HCT116 (cell line): ENCODE data around the gene NCCRP1. TPM values are rescaled to one million over a fixed set of nuclear protein-coding genes. Genes with fewer than 3 reads are reported as not detected.

Experiments
- ATAC-seq: fragments of 200-7000 bp; cut with Tn5 transposase; 2 replicates; pipeline ENCODE4 v1.9.1; 2020; ENCODE audit warnings: mild to moderate bottlenecking, moderate library complexity
- BruUV-seq: library from RNA; stranded (reverse); fragments of 400-500 nt; replicated peaks from 2 replicates; lab custom pipeline; 2021; lab: Mats Ljungman, UMichigan
- CTCF ChIA-PET: fragments of 300-600 bp; sonication (Branson Sonifier 250); formaldehyde crosslinking; loops from one replicate; lab custom pipeline; 2021; ENCODE audit warnings: antibody characterized with exemption; lab: Charles Lee
- POLR2A ChIA-PET: fragments of 300-600, 350-600 bp; sonication (Branson Sonifier 250); formaldehyde crosslinking; loops from one replicate; lab custom pipeline; 2021; ENCODE audit warnings: antibody characterized with exemption; lab: Charles Lee
- RAD21 ChIA-PET, 2 experiments: fragments of 300-600 bp; sonication (Branson Sonifier 250); formaldehyde crosslinking; loops; one replicate each; lab custom pipeline; 2023; ENCODE audit warnings: low total read pairs in 2 of 2; ENCODE audit not compliant: uncharacterized antibody in 2 of 2, unreplicated experiment in 2 of 2, low non-redundant PET in 1 of 2; lab: Charles Lee
- DNase-seq: peaks from one replicate; pipeline ENCODE4 v3.0.0-alpha.2; 2010; ENCODE audit warnings: low read depth, low spot score
- H2AFZ ChIP-seq: fragments of 200-600 bp; shearing (Covaris generic), sonication (generic); 2 replicates; pipeline ENCODE4 v1.6.1; 2017; ENCODE audit warnings: low read depth, mixed run types, mixed read lengths, antibody characterized with exemption, low read length; ENCODE audit not compliant: poor library complexity, severe bottlenecking
- H3K27ac ChIP-seq: 2 replicates; pipeline ENCODE4 v1.5.1; 2012; ENCODE audit warnings: low read depth, low read length
- H3K27me3 ChIP-seq: fragments of 200-600 bp; sonication (generic); 2 replicates; pipeline ENCODE4 v1.6.1; 2016; ENCODE audit warnings: mixed run types, low read length, mixed read lengths; ENCODE audit not compliant: insufficient read depth
- H3K36me3 ChIP-seq, 2 experiments: fragments of 200-500 bp in 1 of 2; fragments of 200-600 bp in 1 of 2; sonication (Bioruptor generic) in 1 of 2; sonication (generic) in 1 of 2; 2 replicates each; pipeline versions ENCODE4 v1.5.1 to v1.6.1; 2014 to 2016; ENCODE audit warnings: low read length in 2 of 2, inconsistent platforms in 1 of 2, mixed read lengths in 1 of 2, mixed run types in 1 of 2; ENCODE audit not compliant: insufficient read depth in 2 of 2, control insufficient read depth in 1 of 2
- H3K4me1 ChIP-seq, 2 experiments: fragments of 200-600 bp in 1 of 2; sonication (generic) in 1 of 2; 2 replicates each; pipeline versions ENCODE4 v1.5.1 to v1.6.1; 2012 to 2017; ENCODE audit warnings: low read length in 2 of 2, inconsistent platforms in 1 of 2, mild to moderate bottlenecking in 1 of 2, mixed read lengths in 1 of 2, mixed run types in 1 of 2, moderate library complexity in 1 of 2; ENCODE audit not compliant: insufficient read depth in 2 of 2, control insufficient read depth in 1 of 2
- H3K4me2 ChIP-seq: fragments of 200-600 bp; sonication (generic); 2 replicates; pipeline ENCODE4 v1.6.1; 2017; ENCODE audit warnings: mixed run types, low read length, mixed read lengths
- H3K4me3 ChIP-seq, 2 experiments: fragments of 200-600 bp in 1 of 2; sonication (generic) in 1 of 2; replicated peaks in 1 of 2; 2 replicates each; pipeline ENCODE4 v1.5.1; 2011 to 2016; ENCODE audit warnings: low read length in 2 of 2, control low read depth in 1 of 2, low read depth in 1 of 2, mild to moderate bottlenecking in 1 of 2, mixed read lengths in 1 of 2, mixed run types in 1 of 2
- H3K79me2 ChIP-seq: fragments of 200-600 bp; sonication (generic); 2 replicates; pipeline ENCODE4 v1.6.1; 2017; ENCODE audit warnings: mild to moderate bottlenecking, mixed run types, low read length, moderate library complexity, mixed read lengths; ENCODE audit not compliant: insufficient read depth
- H3K9ac ChIP-seq: fragments of 200-600 bp; sonication (generic); 2 replicates; pipeline ENCODE4 v1.6.1; 2016; ENCODE audit warnings: low read length, mixed read lengths
- H3K9me2 ChIP-seq: fragments of 200-600 bp; sonication (generic), shearing (Covaris generic); 2 replicates; pipeline ENCODE4 v1.6.1; 2017; ENCODE audit warnings: mixed run types, mild to moderate bottlenecking, moderate library complexity; ENCODE audit not compliant: insufficient read depth
- H3K9me3 ChIP-seq, 2 experiments: fragments of 200-500 bp in 1 of 2; fragments of 200-600 bp in 1 of 2; sonication (Bioruptor generic) in 1 of 2; sonication (generic) in 1 of 2; 2 replicates each; pipeline ENCODE4 v1.6.1; 2014 to 2017; ENCODE audit warnings: low read length in 2 of 2, mixed read lengths in 2 of 2, inconsistent platforms in 1 of 2, low read depth in 1 of 2, mild to moderate bottlenecking in 1 of 2, mixed run types in 1 of 2, moderate library complexity in 1 of 2; ENCODE audit not compliant: control insufficient read depth in 1 of 2, insufficient read depth in 1 of 2
- H4K20me1 ChIP-seq: fragments of 200-600 bp; sonication (generic), shearing (Covaris generic); 2 replicates; pipeline ENCODE4 v1.6.1; 2017; ENCODE audit warnings: mixed run types, mild to moderate bottlenecking, moderate library complexity; ENCODE audit not compliant: insufficient read depth
- CBX3 ChIP-seq: IDR thresholded peaks from 2 replicates; pipeline ENCODE4 v1.6.1; 2012; ENCODE audit warnings: low read depth
- CEBPB ChIP-seq: IDR thresholded peaks from 2 replicates; pipeline ENCODE4 v1.6.1; 2012; ENCODE audit warnings: low read depth
- EGR1 ChIP-seq: IDR thresholded peaks from 2 replicates; pipeline ENCODE4 v1.6.1; 2012; ENCODE audit warnings: low read depth
- ELF1 ChIP-seq: IDR thresholded peaks from 2 replicates; pipeline ENCODE4 v1.6.1; 2012; ENCODE audit warnings: low read depth, borderline replicate concordance
- EZH2 ChIP-seq: fragments of 200-600 bp; sonication (generic); IDR thresholded peaks from 2 replicates; pipeline ENCODE4 v1.6.1; 2017; ENCODE audit warnings: antibody characterized with exemption, mixed run types
- JUND ChIP-seq: IDR thresholded peaks from 2 replicates; pipeline ENCODE4 v1.6.1; 2012
- POLR2AphosphoS5 ChIP-seq: IDR thresholded peaks from 2 replicates; pipeline ENCODE4 v1.6.1; 2011; ENCODE audit warnings: mild to moderate bottlenecking, low read depth, low read length, moderate library complexity
- RAD21 ChIP-seq: IDR thresholded peaks from 2 replicates; pipeline ENCODE4 v1.6.1; 2012; ENCODE audit warnings: low read depth, mild to moderate bottlenecking
- SP1 ChIP-seq: IDR thresholded peaks from 2 replicates; pipeline ENCODE4 v1.6.1; 2012; ENCODE audit warnings: low read depth
- SRF ChIP-seq: IDR thresholded peaks from 2 replicates; pipeline ENCODE4 v1.6.1; 2012; ENCODE audit warnings: low read depth
- TCF7L2 ChIP-seq: IDR thresholded peaks from 2 replicates; pipeline ENCODE4 v1.7.0; 2011; ENCODE audit warnings: borderline replicate concordance, inconsistent platforms; ENCODE audit not compliant: insufficient read depth, insufficient read length; ENCODE audit errors: extremely low read depth
- YY1 ChIP-seq: IDR thresholded peaks from 2 replicates; pipeline ENCODE4 v1.6.1; 2011; ENCODE audit warnings: low read length, low read depth, moderate library complexity, mild to moderate bottlenecking; ENCODE audit not compliant: insufficient replicate concordance; ENCODE audit errors: extremely low read depth
- ZFX ChIP-seq: fragments of 450-650 bp; IDR thresholded peaks from 2 replicates; pipeline ENCODE4 v1.6.1; 2017
- ZNF274 ChIP-seq: fragments of 200-500 bp; sonication (Bioruptor generic); IDR thresholded peaks from 2 replicates; pipeline ENCODE4 v1.6.1; 2014; ENCODE audit warnings: mild to moderate bottlenecking, low read depth, low read length, inconsistent platforms
- intact Hi-C: fragments of 100-400 bp; cut with micrococcal nuclease; formaldehyde crosslinking; loops from 2 replicates; pipeline ENCODE4 v1.10.0; 2022
- total RNA-seq: library from RNA; stranded (reverse); gene quantifications from one replicate; pipeline ENCODE4 v1.2.1, GENCODE V29; 2021; ENCODE audit not compliant: unreplicated experiment
- TF ChIP-seq, protein P1 (sequence below): IDR thresholded peaks from 2 replicates; pipeline ENCODE4 v1.6.1; 2012; ENCODE audit warnings: low read depth
- TF ChIP-seq, protein P2 (sequence below): IDR thresholded peaks from 2 replicates; pipeline ENCODE4 v1.6.1; 2012
- TF ChIP-seq, protein P3 (sequence below): IDR thresholded peaks from 2 replicates; pipeline ENCODE4 v1.6.1; 2011; ENCODE audit warnings: mild to moderate bottlenecking, low read length, moderate library complexity; ENCODE audit not compliant: insufficient replicate concordance; ENCODE audit errors: extremely low read depth
- TF ChIP-seq, protein P4 (sequence below): IDR thresholded peaks from 2 replicates; pipeline ENCODE4 v1.6.1; 2012

The NCCRP1 gene
- total RNA-seq, 1 experiment from 2014 or later = 0.12 TPM

DNA sequence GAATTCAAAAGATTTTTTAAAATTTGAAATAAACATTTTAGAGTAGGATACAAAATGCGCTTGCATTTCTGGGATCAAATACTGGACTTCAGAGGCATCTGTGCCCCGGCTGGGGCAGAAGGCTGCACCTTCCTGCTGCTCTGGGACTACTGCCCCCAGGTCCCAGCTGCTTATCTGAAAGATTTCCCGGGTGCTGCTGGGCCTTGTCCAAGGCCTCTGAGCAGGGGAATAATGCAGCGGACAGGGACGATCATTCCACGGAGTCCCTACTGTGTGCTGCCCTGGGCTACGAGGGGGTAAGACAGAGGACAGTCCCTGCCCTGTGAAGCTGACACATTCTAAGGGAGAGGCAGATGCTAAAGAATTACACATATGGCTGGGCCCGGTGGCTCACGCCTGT lies 33.1 kb upstream of the NCCRP1 start:
- TF ChIP-seq EGR1 (no peak), CBX3 (no peak), SP1 (no peak), ZNF274 (no peak), TCF7L2 (no peak), EZH2 (no peak), JUND (no peak), SRF (no peak), ELF1 (no peak), CEBPB (no peak), ZFX (no peak), POLR2AphosphoS5 (no peak), YY1 (no peak), RAD21 (no peak)
- TF ChIP-seq, protein P1, sequence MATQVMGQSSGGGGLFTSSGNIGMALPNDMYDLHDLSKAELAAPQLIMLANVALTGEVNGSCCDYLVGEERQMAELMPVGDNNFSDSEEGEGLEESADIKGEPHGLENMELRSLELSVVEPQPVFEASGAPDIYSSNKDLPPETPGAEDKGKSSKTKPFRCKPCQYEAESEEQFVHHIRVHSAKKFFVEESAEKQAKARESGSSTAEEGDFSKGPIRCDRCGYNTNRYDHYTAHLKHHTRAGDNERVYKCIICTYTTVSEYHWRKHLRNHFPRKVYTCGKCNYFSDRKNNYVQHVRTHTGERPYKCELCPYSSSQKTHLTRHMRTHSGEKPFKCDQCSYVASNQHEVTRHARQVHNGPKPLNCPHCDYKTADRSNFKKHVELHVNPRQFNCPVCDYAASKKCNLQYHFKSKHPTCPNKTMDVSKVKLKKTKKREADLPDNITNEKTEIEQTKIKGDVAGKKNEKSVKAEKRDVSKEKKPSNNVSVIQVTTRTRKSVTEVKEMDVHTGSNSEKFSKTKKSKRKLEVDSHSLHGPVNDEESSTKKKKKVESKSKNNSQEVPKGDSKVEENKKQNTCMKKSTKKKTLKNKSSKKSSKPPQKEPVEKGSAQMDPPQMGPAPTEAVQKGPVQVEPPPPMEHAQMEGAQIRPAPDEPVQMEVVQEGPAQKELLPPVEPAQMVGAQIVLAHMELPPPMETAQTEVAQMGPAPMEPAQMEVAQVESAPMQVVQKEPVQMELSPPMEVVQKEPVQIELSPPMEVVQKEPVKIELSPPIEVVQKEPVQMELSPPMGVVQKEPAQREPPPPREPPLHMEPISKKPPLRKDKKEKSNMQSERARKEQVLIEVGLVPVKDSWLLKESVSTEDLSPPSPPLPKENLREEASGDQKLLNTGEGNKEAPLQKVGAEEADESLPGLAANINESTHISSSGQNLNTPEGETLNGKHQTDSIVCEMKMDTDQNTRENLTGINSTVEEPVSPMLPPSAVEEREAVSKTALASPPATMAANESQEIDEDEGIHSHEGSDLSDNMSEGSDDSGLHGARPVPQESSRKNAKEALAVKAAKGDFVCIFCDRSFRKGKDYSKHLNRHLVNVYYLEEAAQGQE = no peak
- TF ChIP-seq, protein P2, sequence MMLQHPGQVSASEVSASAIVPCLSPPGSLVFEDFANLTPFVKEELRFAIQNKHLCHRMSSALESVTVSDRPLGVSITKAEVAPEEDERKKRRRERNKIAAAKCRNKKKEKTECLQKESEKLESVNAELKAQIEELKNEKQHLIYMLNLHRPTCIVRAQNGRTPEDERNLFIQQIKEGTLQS = no peak
- TF ChIP-seq, protein P3, sequence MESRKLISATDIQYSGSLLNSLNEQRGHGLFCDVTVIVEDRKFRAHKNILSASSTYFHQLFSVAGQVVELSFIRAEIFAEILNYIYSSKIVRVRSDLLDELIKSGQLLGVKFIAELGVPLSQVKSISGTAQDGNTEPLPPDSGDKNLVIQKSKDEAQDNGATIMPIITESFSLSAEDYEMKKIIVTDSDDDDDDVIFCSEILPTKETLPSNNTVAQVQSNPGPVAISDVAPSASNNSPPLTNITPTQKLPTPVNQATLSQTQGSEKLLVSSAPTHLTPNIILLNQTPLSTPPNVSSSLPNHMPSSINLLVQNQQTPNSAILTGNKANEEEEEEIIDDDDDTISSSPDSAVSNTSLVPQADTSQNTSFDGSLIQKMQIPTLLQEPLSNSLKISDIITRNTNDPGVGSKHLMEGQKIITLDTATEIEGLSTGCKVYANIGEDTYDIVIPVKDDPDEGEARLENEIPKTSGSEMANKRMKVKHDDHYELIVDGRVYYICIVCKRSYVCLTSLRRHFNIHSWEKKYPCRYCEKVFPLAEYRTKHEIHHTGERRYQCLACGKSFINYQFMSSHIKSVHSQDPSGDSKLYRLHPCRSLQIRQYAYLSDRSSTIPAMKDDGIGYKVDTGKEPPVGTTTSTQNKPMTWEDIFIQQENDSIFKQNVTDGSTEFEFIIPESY = no peak
- TF ChIP-seq, protein P4, sequence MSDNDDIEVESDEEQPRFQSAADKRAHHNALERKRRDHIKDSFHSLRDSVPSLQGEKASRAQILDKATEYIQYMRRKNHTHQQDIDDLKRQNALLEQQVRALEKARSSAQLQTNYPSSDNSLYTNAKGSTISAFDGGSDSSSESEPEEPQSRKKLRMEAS = no peak
- intact Hi-C loops = no loop called here
- peaks cover 16 to 22% of the 10 kb centered on the region in 2 experiments; a peak in 3 of 4 replicates for H3K4me1 ChIP-seq
- H2AFZ ChIP-seq = no peak overlapping the region
- peaks cover 61% of the 10 kb centered on the region for H3K79me2 ChIP-seq
- no peak overlapping the region for H3K9ac ChIP-seq
- H4K20me1 ChIP-seq = no peaks in the 10 kb centered on the region
- POLR2A ChIA-PET = no interaction called here
- CTCF ChIA-PET = no interaction called here
- no peak for ATAC-seq
- no peak overlapping the region for H3K27ac ChIP-seq
- DNase-seq = no peak
- H3K9me2 ChIP-seq = no peaks in the 10 kb centered on the region
- H3K4me2 ChIP-seq = no peak overlapping the region
- no peaks in the 10 kb centered on the region for H3K9me3 ChIP-seq
- H3K36me3 ChIP-seq = no peaks in the 10 kb centered on the region
- H3K27me3 ChIP-seq = no peaks in the 10 kb centered on the region
- no peak overlapping the region for H3K4me3 ChIP-seq
- BruUV-seq = no TSS peak
- RAD21 ChIA-PET = no interaction called here
